ENCODE results near the gene INPP5B. TPM values are rescaled to one million over a fixed set of nuclear protein-coding genes. Genes with fewer than 3 reads are reported as not detected.

The INPP5B gene
- total and polyA plus RNA-seq, 4 donors, result 9.2 to 40.8 (median 27.2) TPM

GRCh38 chr1:37845786-37846185, 101.1 kb downstream of the INPP5B start:
- peaks cover 4 to 8% (median 5%) of the 10 kb centered on the region in 5 donors for H3K4me1 ChIP-seq (ENCODE audit: control insufficient read depth in 5 of 5, insufficient read depth in 5 of 5, low read length in 5 of 5)
- no peaks in the 10 kb centered on the region for H3K9me3 ChIP-seq (ENCODE audit: control insufficient read depth in 4 of 4, insufficient read depth in 3 of 4, low read length in 3 of 4)
- no peak overlapping the region for H3K4me3 ChIP-seq
- peaks cover 2 to 9% (median 6%) of the 10 kb centered on the region in 4 donors for H3K36me3 ChIP-seq (ENCODE audit: control insufficient read depth in 4 of 4, insufficient read depth in 4 of 4, low read length in 4 of 4)
- H3K27me3 ChIP-seq (ENCODE audit: control insufficient read depth in 3 of 3, insufficient read depth in 3 of 3, low read length in 2 of 3), result no peaks in the 10 kb centered on the region
- H3K9ac ChIP-seq (ENCODE audit: insufficient read depth in 1 of 2, low read length in 2 of 2), result no peak overlapping the region
- H3K27ac ChIP-seq (ENCODE audit: low read depth in 1 of 2, low read length in 1 of 2), result no peak overlapping the region
- no peak for ATAC-seq (ENCODE audit: insufficient read depth, low FRiP score)
- 20 to 55% methylated on average over 3 of the region's 3 CpGs for WGBS, 2 donors
- no peak for DNase-seq
- no peak for TF ChIP-seq CTCF (IDR thresholded peaks at IDR 0.05; ENCODE audit: control extremely low read depth, extremely low read depth)

- Histone ChIP-seq H3K4me1 (ENCODE audit: control insufficient read depth in 5 of 5, insufficient read depth in 5 of 5, low read length in 5 of 5) (peaks cover 0 to 8% (median 4%) of the 10 kb centered on the region in 5 donors), H3K36me3 (ENCODE audit: control insufficient read depth in 4 of 4, insufficient read depth in 4 of 4, low read length in 4 of 4) (peaks cover 2 to 10% (median 7%) of the 10 kb centered on the region in 4 donors), H3K27ac (ENCODE audit: low read depth in 1 of 2, low read length in 1 of 2) (no peak overlapping the region), H3K27me3 (ENCODE audit: control insufficient read depth in 3 of 3, insufficient read depth in 3 of 3, low read length in 2 of 3) (no peaks in the 10 kb centered on the region), H3K4me3 (no peak overlapping the region), H3K9me3 (ENCODE audit: control insufficient read depth in 4 of 4, insufficient read depth in 3 of 4, low read length in 3 of 4) (no peaks in the 10 kb centered on the region), H3K9ac (ENCODE audit: insufficient read depth in 1 of 2, low read length in 2 of 2) (no peak overlapping the region)
- TF ChIP-seq CTCF (IDR thresholded peaks at IDR 0.05; ENCODE audit: control extremely low read depth, extremely low read depth), result no peak
- DNase-seq (no peak), ATAC-seq (ENCODE audit: insufficient read depth, low FRiP score) (no peak)
- WGBS, 2 donors, result 84 to 85% methylated on average over 5 of the region's 5 CpGs
Observed at GRCh38 chr1:37845049-37845646, 101.7 kb downstream of the INPP5B start.

- Histone ChIP-seq H3K4me3 (no peak overlapping the region), H3K9me3 (ENCODE audit: control insufficient read depth in 4 of 4, insufficient read depth in 3 of 4, low read length in 3 of 4) (no peaks in the 10 kb centered on the region), H3K36me3 (ENCODE audit: control insufficient read depth in 4 of 4, insufficient read depth in 4 of 4, low read length in 4 of 4) (peaks cover 2 to 12% (median 10%) of the 10 kb centered on the region in 4 donors), H3K4me1 (ENCODE audit: control insufficient read depth in 5 of 5, insufficient read depth in 5 of 5, low read length in 5 of 5) (peaks cover 0 to 8% (median 1%) of the 10 kb centered on the region in 5 donors), H3K27me3 (ENCODE audit: control insufficient read depth in 3 of 3, insufficient read depth in 3 of 3, low read length in 2 of 3) (no peaks in the 10 kb centered on the region), H3K9ac (ENCODE audit: insufficient read depth in 1 of 2, low read length in 2 of 2) (peak overlapping the region in 1 of 2 donors; percentile 1), H3K27ac (ENCODE audit: low read depth in 1 of 2, low read length in 1 of 2) (no peak overlapping the region)
- ATAC-seq (ENCODE audit: insufficient read depth, low FRiP score) (no peak), DNase-seq (no peak)
- TF ChIP-seq CTCF (IDR thresholded peaks at IDR 0.05; ENCODE audit: control extremely low read depth, extremely low read depth), result no peak
Observed at GRCh38 chr1:37844536-37844935, 102.3 kb downstream of the INPP5B start.

- ATAC-seq (ENCODE audit: insufficient read depth, low FRiP score) (no peak), DNase-seq (no peak)
- WGBS, 2 donors, result 91 to 92% methylated on average over 3 of the region's 3 CpGs
- Histone ChIP-seq H3K27me3 (ENCODE audit: control insufficient read depth in 3 of 3, insufficient read depth in 3 of 3, low read length in 2 of 3) (no peaks in the 10 kb centered on the region), H3K4me1 (ENCODE audit: control insufficient read depth in 5 of 5, insufficient read depth in 5 of 5, low read length in 5 of 5) (peaks cover 0 to 6% (median 1%) of the 10 kb centered on the region in 5 donors), H3K9me3 (ENCODE audit: control insufficient read depth in 4 of 4, insufficient read depth in 3 of 4, low read length in 3 of 4) (no peaks in the 10 kb centered on the region), H3K27ac (ENCODE audit: low read depth in 1 of 2, low read length in 1 of 2) (no peak overlapping the region), H3K36me3 (ENCODE audit: control insufficient read depth in 4 of 4, insufficient read depth in 4 of 4, low read length in 4 of 4) (peaks cover 13 to 22% (median 19%) of the 10 kb centered on the region in 4 donors), H3K4me3 (no peak overlapping the region), H3K9ac (ENCODE audit: insufficient read depth in 1 of 2, low read length in 2 of 2) (no peak overlapping the region)
- no peak for TF ChIP-seq CTCF (IDR thresholded peaks at IDR 0.05; ENCODE audit: control extremely low read depth, extremely low read depth)
Observed at GRCh38 chr1:37841652-37842051, 105.2 kb downstream of the INPP5B start.

All from lung (tissue), 12 donors.